Vagina (tissue), 2 donors: Measurements from ENCODE around the gene FRMD4A. TPM values are rescaled to one million over a fixed set of nuclear protein-coding genes. Genes with fewer than 3 reads are reported as not detected.

Experiments
- DNase-seq, 2 donors: peaks; one replicate each; pipeline ENCODE4 v3.0.0-alpha.2; 2017; ENCODE audit errors: extremely low spot score in 2 of 2
- H3K27ac ChIP-seq: fragments of 200-600 bp; sonication (generic); one replicate; pipeline ENCODE4 v1.5.1; 2019
- H3K27me3 ChIP-seq: fragments of 200-600 bp; sonication (generic); one replicate; pipeline ENCODE4 v1.5.1; 2019
- H3K36me3 ChIP-seq, 2 donors: fragments of 200-600 bp; sonication (generic); one replicate each; pipeline ENCODE4 v1.5.1; 2017 to 2019
- H3K4me1 ChIP-seq: fragments of 200-600 bp; sonication (generic); one replicate; pipeline ENCODE4 v1.5.1; 2019
- H3K4me3 ChIP-seq, 2 donors: fragments of 200-600 bp; sonication (generic); 1 replicate in 1 of 2; 2 replicates in 1 of 2; pipeline ENCODE4 v1.5.1; 2016 to 2019
- H3K9me3 ChIP-seq: fragments of 200-600 bp; sonication (generic); one replicate; pipeline ENCODE4 v1.5.1; 2019
- POLR2A ChIP-seq, 2 donors: fragments of 450-650 bp; IDR thresholded peaks; one replicate each; pipeline ENCODE4 v1.6.1; 2017; ENCODE audit warnings: antibody characterized with exemption in 2 of 2, mild to moderate bottlenecking in 2 of 2, moderate library complexity in 2 of 2
- POLR2AphosphoS5 ChIP-seq, 2 donors: sonication (generic); formaldehyde crosslinking; IDR thresholded peaks; one replicate each; pipeline ENCODE4 v1.9.0; 2017; ENCODE audit warnings: antibody characterized with exemption in 2 of 2, mild to moderate bottlenecking in 2 of 2, low read depth in 1 of 2; ENCODE audit not compliant: insufficient read depth in 1 of 2
- intact Hi-C: fragments of 100-400 bp; cut with DNase I; formaldehyde crosslinking; loops from one replicate; pipeline ENCODE4 v1.15.1; 2023
- total RNA-seq: library from RNA; depleted of rRNA; stranded (reverse); fragments of >200 nt; gene quantifications from one replicate; pipeline ENCODE4 v1.2.3, GENCODE V29; 2016
- TF ChIP-seq, protein P1 (sequence below), 3 experiments: fragments of 450-650 bp in 2 of 3; fragments of 200-600 bp in 1 of 3; sonication (generic) in 1 of 3; IDR thresholded peaks; one replicate each; pipeline ENCODE4 v1.5.1; 2017 to 2019; ENCODE audit warnings: antibody characterized with exemption in 3 of 3, mild to moderate bottlenecking in 2 of 3, moderate library complexity in 2 of 3

The FRMD4A gene
- total RNA-seq, 1 donor from 2014 or later, result 24.8 TPM

DNA sequence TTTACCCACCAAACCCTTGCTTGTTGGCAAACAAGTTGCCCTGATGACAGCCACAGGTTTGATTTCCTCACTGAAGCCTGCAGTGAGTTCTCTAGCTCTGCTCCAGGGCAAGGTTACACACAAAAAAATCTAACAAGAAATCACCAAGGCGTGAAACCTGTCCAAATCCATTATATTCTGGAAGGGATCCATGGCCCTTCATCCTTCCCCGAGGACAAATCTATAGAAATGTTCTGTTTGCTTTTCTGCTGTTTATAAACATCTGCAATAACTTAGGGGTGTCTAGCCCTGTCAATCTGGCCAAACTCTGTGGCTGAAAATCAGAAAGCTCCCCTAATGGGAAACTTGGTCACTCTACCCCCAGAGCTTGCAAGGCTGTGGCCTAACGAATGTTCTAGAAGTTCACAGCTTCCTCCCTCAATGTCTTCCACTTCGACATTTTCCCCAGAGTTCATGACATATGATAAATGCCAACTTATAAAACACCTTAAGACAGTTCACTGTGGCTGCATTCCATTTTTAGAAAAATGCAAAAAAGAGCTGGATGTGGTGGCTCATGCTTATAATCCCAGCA lies 579.4 kb downstream of the FRMD4A start:
- Histone ChIP-seq H3K9me3 (no peaks in the 10 kb centered on the region), H3K27me3 (no peaks in the 10 kb centered on the region), H3K4me3 (no peak overlapping the region), H3K4me1 (no peaks in the 10 kb centered on the region), H3K36me3 (no peaks in the 10 kb centered on the region), H3K27ac (no peak overlapping the region)
- intact Hi-C loops, result no loop called here
- TF ChIP-seq POLR2A (IDR thresholded peaks at IDR 0.05) (no peak), POLR2AphosphoS5 (IDR thresholded peaks at IDR 0.05; ENCODE audit: insufficient read depth in 1 of 2, low read depth in 1 of 2) (no peak)
- TF ChIP-seq, protein P1, sequence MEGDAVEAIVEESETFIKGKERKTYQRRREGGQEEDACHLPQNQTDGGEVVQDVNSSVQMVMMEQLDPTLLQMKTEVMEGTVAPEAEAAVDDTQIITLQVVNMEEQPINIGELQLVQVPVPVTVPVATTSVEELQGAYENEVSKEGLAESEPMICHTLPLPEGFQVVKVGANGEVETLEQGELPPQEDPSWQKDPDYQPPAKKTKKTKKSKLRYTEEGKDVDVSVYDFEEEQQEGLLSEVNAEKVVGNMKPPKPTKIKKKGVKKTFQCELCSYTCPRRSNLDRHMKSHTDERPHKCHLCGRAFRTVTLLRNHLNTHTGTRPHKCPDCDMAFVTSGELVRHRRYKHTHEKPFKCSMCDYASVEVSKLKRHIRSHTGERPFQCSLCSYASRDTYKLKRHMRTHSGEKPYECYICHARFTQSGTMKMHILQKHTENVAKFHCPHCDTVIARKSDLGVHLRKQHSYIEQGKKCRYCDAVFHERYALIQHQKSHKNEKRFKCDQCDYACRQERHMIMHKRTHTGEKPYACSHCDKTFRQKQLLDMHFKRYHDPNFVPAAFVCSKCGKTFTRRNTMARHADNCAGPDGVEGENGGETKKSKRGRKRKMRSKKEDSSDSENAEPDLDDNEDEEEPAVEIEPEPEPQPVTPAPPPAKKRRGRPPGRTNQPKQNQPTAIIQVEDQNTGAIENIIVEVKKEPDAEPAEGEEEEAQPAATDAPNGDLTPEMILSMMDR (IDR thresholded peaks at IDR 0.05), result no peak
- DNase-seq, result no peak

- DNase-seq, result no peak
- H3K27me3 ChIP-seq, result no peaks in the 10 kb centered on the region
- H3K9me3 ChIP-seq, result no peaks in the 10 kb centered on the region
- no peaks in the 10 kb centered on the region for H3K36me3 ChIP-seq
- intact Hi-C loops, result no loop called here
- TF ChIP-seq POLR2A (IDR thresholded peaks at IDR 0.05) (no peak), POLR2AphosphoS5 (IDR thresholded peaks at IDR 0.05; ENCODE audit: insufficient read depth in 1 of 2, low read depth in 1 of 2) (no peak)
- TF ChIP-seq, protein P1 (IDR thresholded peaks at IDR 0.05), result no peak
- H3K4me1 ChIP-seq, result no peaks in the 10 kb centered on the region
- H3K27ac ChIP-seq, result no peak overlapping the region
- H3K4me3 ChIP-seq, result no peak overlapping the region
These were observed 580.2 kb downstream of the FRMD4A start for GRCh38 chr10:13750299-13751190.

DNA sequence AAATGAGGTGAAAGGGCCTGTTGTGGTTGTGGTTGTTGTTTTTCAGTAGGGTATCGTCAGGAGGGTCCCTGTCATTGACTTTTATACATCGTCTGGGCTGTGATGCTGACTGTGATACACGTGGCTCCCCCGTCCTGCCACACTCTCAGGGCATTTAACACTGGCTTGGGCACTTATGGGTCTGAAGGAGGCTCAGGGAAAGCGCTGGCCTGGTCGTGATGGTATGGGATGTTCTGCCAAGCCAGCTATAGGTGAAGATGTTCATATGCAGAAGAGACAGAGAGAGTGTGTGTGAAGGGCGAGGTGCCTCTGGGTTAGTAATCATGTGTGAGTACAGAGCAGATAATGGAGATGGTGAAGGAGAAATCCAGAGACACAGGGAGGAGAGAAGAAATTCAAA lies 585.5 kb downstream of the FRMD4A start:
- Histone ChIP-seq H3K27me3 (no peaks in the 10 kb centered on the region), H3K4me3 (no peak overlapping the region), H3K9me3 (no peaks in the 10 kb centered on the region), H3K36me3 (no peaks in the 10 kb centered on the region), H3K4me1 (no peaks in the 10 kb centered on the region), H3K27ac (no peak overlapping the region)
- intact Hi-C loops, result no loop called here
- TF ChIP-seq POLR2AphosphoS5 (IDR thresholded peaks at IDR 0.05; ENCODE audit: insufficient read depth in 1 of 2, low read depth in 1 of 2), result no peak
- TF ChIP-seq, protein P1 (IDR thresholded peaks at IDR 0.05), result no peak
- TF ChIP-seq POLR2A (IDR thresholded peaks at IDR 0.05), result no peak
- no peak for DNase-seq

- H3K9me3 ChIP-seq, result no peaks in the 10 kb centered on the region
- H3K4me1 ChIP-seq, result no peaks in the 10 kb centered on the region
- intact Hi-C loops, result no loop called here
- DNase-seq, result no peak
- no peak overlapping the region for H3K4me3 ChIP-seq
- H3K36me3 ChIP-seq, result no peaks in the 10 kb centered on the region
- TF ChIP-seq POLR2A (IDR thresholded peaks at IDR 0.05), result no peak
- TF ChIP-seq POLR2AphosphoS5 (IDR thresholded peaks at IDR 0.05; ENCODE audit: insufficient read depth in 1 of 2, low read depth in 1 of 2), result no peak
- TF ChIP-seq, protein P1 (IDR thresholded peaks at IDR 0.05), result no peak
- H3K27me3 ChIP-seq, result no peaks in the 10 kb centered on the region
- H3K27ac ChIP-seq, result no peak overlapping the region
These were observed 586.8 kb downstream of the FRMD4A start for GRCh38 chr10:13743963-13744362.
